Stimulated activated CD8-positive, alpha-beta memory T cell treated with anti-CD3 and anti-CD28 coated beads, Interleukin-4, amount 100 ng/mL, for 1 hour (primary cell): ENCODE results near the gene EYS.
"Not testable (repeated sequence)": the region's sequence is repeated elsewhere in the genome, so short reads cannot be mapped to it uniquely, and the experiment has no call there.

ENCODE experiments used
- DNase-seq, 2 donors: peaks; one replicate each; pipeline ENCODE4 v3.0.0-alpha.2; 2020; ENCODE audit warnings: low read depth in 2 of 2, low spot score in 1 of 2

Gene EYS

GRCh38 chr6:64257586-64257985, 1449.4 kb downstream of the EYS start:
- no peak for DNase-seq

- DNase-seq: no peak
Observed at GRCh38 chr6:64256483-64256882, 1450.5 kb downstream of the EYS start.

GRCh38 chr6:64255000-64255399, 1452.0 kb downstream of the EYS start:
- no peak for DNase-seq

GRCh38 chr6:64254558-64254957, 1452.5 kb downstream of the EYS start:
- no peak for DNase-seq

- no peak for DNase-seq
Observed at GRCh38 chr6:64252256-64252655, 1454.8 kb downstream of the EYS start.

- DNase-seq: no peak
Observed at GRCh38 chr6:64250126-64250525, 1456.9 kb downstream of the EYS start.

GRCh38 chr6:64249115-64249514, 1457.9 kb downstream of the EYS start:
- DNase-seq: no peak

GRCh38 chr6:64243618-64244017, 1463.4 kb downstream of the EYS start:
- DNase-seq: no peak

- DNase-seq: not testable (repeated sequence)
Observed at GRCh38 chr6:64238908-64239307, 1468.1 kb downstream of the EYS start.

- no peak for DNase-seq
Observed at GRCh38 chr6:64238071-64238470, 1469.0 kb downstream of the EYS start.

GRCh38 chr6:64233746-64234145, 1473.3 kb downstream of the EYS start:
- DNase-seq: no peak

GRCh38 chr6:64231928-64232327, 1475.1 kb downstream of the EYS start:
- DNase-seq: no peak

- no peak for DNase-seq
Observed at GRCh38 chr6:64230530-64230929, 1476.5 kb downstream of the EYS start.

- DNase-seq: no peak
Observed at GRCh38 chr6:64227863-64228262, 1479.2 kb downstream of the EYS start.

- DNase-seq: no peak
Observed at GRCh38 chr6:64225503-64225902, 1481.5 kb downstream of the EYS start.

GRCh38 chr6:64224819-64225218, 1482.2 kb downstream of the EYS start:
- no peak for DNase-seq

- DNase-seq: no peak
Observed at GRCh38 chr6:64221776-64222175, 1485.2 kb downstream of the EYS start.

GRCh38 chr6:64220801-64221200, 1486.2 kb downstream of the EYS start:
- no peak for DNase-seq

GRCh38 chr6:64217721-64218620, 1489.1 kb downstream of the EYS start:
- no peak for DNase-seq

GRCh38 chr6:64214373-64214772, 1492.7 kb downstream of the EYS start:
- no peak for DNase-seq

- no peak for DNase-seq
Observed at GRCh38 chr6:64213697-64214096, 1493.3 kb downstream of the EYS start.

- no peak for DNase-seq
Observed at GRCh38 chr6:64197246-64197645, 1509.8 kb downstream of the EYS start.

GRCh38 chr6:64186592-64186991, 1520.4 kb downstream of the EYS start:
- DNase-seq: no peak
